CD4-positive, CD25-positive, alpha-beta regulatory T cell (primary cell): ENCODE measurements around the gene C7orf57. TPM values are rescaled to one million over a fixed set of nuclear protein-coding genes. Genes with fewer than 3 reads are reported as not detected.
A peak's percentile ranks its signal among the peaks of the same experiment; 100 is the strongest.

Experiments
- ATAC-seq, 2 donors: fragments of 150-1000 bp; cut with Tn5 transposase; one replicate each; pipeline ENCODE4 v1.10.0; 2021; ENCODE audit warnings: low read depth in 2 of 2, moderate number of reproducible peaks in 2 of 2, moderate library complexity in 1 of 2
- DNase-seq, 3 donors: peaks; one replicate each; pipeline versions ENCODE4 v3.0.0 to v3.0.0-alpha.2; 2012 to 2022; ENCODE audit warnings: mixed read lengths in 1 of 3
- H3K27ac ChIP-seq: one replicate; pipeline ENCODE4 v1.7.0; 2013; ENCODE audit warnings: mild to moderate bottlenecking, low read length; ENCODE audit not compliant: insufficient read depth, poor library complexity, severe bottlenecking
- H3K27me3 ChIP-seq: one replicate; pipeline ENCODE4 v1.7.0; 2013; ENCODE audit warnings: low read length; ENCODE audit not compliant: control insufficient read depth, insufficient read depth
- H3K36me3 ChIP-seq: one replicate; pipeline ENCODE4 v1.7.0; 2013; ENCODE audit warnings: mild to moderate bottlenecking, low read length, moderate library complexity; ENCODE audit not compliant: control insufficient read depth, insufficient read depth
- H3K4me1 ChIP-seq: 2 replicates; pipeline ENCODE4 v1.7.0; 2013; ENCODE audit warnings: mild to moderate bottlenecking, low read length; ENCODE audit not compliant: insufficient read depth, control insufficient read depth, poor library complexity, severe bottlenecking
- H3K4me3 ChIP-seq: one replicate; pipeline ENCODE4 v1.7.0; 2013; ENCODE audit warnings: low read depth, mild to moderate bottlenecking, low read length, moderate library complexity
- H3K9me3 ChIP-seq, 2 experiments: 1 replicate in 1 of 2; 2 replicates in 1 of 2; pipeline ENCODE4 v1.7.0; 2013; ENCODE audit warnings: low read length in 2 of 2, mild to moderate bottlenecking in 1 of 2, moderate library complexity in 1 of 2; ENCODE audit not compliant: control insufficient read depth in 2 of 2
- H3K27ac Mint-ChIP-seq, 3 donors: one replicate each; pipeline ENCODE4 v1.8.0; 2020 to 2022; ENCODE audit warnings: mild to moderate bottlenecking in 3 of 3, mixed read lengths in 3 of 3, moderate library complexity in 2 of 3
- H3K27me3 Mint-ChIP-seq: one replicate; pipeline ENCODE4 v1.8.0; 2022; ENCODE audit warnings: mild to moderate bottlenecking, mixed read lengths
- H3K36me3 Mint-ChIP-seq: one replicate; pipeline ENCODE4 v1.8.0; 2020; ENCODE audit warnings: mixed read lengths
- H3K4me1 Mint-ChIP-seq, 4 donors: one replicate each; pipeline ENCODE4 v1.8.0; 2020 to 2022; ENCODE audit warnings: mixed read lengths in 4 of 4, mild to moderate bottlenecking in 1 of 4
- H3K4me3 Mint-ChIP-seq, 4 donors: one replicate each; pipeline ENCODE4 v1.8.0; 2020 to 2022; ENCODE audit warnings: mild to moderate bottlenecking in 4 of 4, mixed read lengths in 4 of 4, moderate library complexity in 3 of 4
- H3K9me3 Mint-ChIP-seq, 7 donors: one replicate each; pipeline ENCODE4 v1.8.0; 2020 to 2022; ENCODE audit warnings: mixed read lengths in 7 of 7, mild to moderate bottlenecking in 3 of 7, moderate library complexity in 2 of 7
- polyA plus RNA-seq, 4 donors: library from polyadenylated mRNA; unstranded; fragments of 300-500 nt; fragmentation: Illumina TruSeq; gene quantifications; one replicate each; pipeline ENCODE4 v1.2.3, GENCODE V29; 2021
- total RNA-seq: library from RNA; stranded (reverse); gene quantifications from one replicate; pipeline ENCODE4 v1.2.3, GENCODE V29; 2022

Gene C7orf57
- total and polyA plus RNA-seq, 5 donors from 2014 or later: not detected

DNA sequence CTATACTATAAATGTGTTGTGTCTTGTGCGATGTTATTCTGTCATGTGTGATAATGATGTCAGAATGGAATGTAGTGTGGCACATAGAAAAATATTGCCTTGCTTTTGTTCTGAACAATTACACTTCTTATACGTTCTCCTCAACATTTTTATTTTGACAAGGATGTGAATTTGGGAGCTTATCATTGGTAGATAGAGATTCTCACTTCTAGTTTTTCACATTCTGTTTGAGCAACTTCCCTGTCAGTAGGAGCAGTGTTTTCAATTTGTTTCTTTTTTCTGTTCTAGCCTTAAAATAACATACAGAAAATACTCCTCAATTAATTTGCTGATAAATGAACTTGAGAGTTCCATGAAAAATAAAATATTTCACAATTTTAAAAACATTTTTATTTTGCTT is 24.0 kb upstream of the C7orf57 start:
- no peaks in the 10 kb centered on the region for H3K4me1 ChIP-seq
- no peak for DNase-seq
- no peaks in the 10 kb centered on the region for H3K36me3 ChIP-seq
- H3K27me3 Mint-ChIP-seq: peaks cover 2% of the 10 kb centered on the region
- H3K27ac Mint-ChIP-seq: no peak overlapping the region
- no peaks in the 10 kb centered on the region for H3K4me1 Mint-ChIP-seq
- H3K27me3 ChIP-seq: peaks cover 1% of the 10 kb centered on the region
- no peak for ATAC-seq
- no peak overlapping the region for H3K4me3 ChIP-seq
- H3K27ac ChIP-seq: no peak overlapping the region
- no peaks in the 10 kb centered on the region for H3K9me3 ChIP-seq
- H3K9me3 Mint-ChIP-seq: peaks cover 0 to 2% (median 0%) of the 10 kb centered on the region in 7 donors
- H3K36me3 Mint-ChIP-seq: no peaks in the 10 kb centered on the region
- H3K4me3 Mint-ChIP-seq: no peak overlapping the region

DNA sequence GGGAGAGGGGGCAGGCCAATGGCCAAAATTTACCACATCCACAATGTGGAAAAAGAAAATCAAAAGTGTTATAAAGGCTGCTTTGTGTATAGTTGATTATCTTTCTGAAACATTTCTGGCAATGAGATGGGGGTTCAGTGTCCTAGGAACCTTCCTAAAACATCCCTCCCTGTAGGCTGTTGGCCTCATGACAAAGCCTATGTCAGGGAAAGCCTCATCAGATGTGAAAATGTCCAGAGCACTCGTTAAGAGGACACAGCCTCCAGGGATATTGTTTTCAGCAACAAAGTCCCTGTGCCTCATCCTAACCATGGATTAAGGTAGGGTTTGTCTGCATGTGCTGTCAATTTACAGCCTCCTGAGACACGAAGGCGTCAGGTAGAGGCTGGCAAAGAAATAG is 23.4 kb upstream of the C7orf57 start:
- no peaks in the 10 kb centered on the region for H3K36me3 Mint-ChIP-seq
- Histone ChIP-seq H3K9me3 (no peaks in the 10 kb centered on the region), H3K27ac (no peak overlapping the region), H3K36me3 (no peaks in the 10 kb centered on the region), H3K4me3 (no peak overlapping the region), H3K4me1 (no peaks in the 10 kb centered on the region), H3K27me3 (peaks cover 4% of the 10 kb centered on the region)
- peaks cover 0 to 2% (median 0%) of the 10 kb centered on the region in 7 donors for H3K9me3 Mint-ChIP-seq
- H3K4me3 Mint-ChIP-seq: no peak overlapping the region
- ATAC-seq: no peak
- H3K27me3 Mint-ChIP-seq: peaks cover 7% of the 10 kb centered on the region
- DNase-seq: no peak
- H3K27ac Mint-ChIP-seq: no peak overlapping the region
- no peaks in the 10 kb centered on the region for H3K4me1 Mint-ChIP-seq

DNA sequence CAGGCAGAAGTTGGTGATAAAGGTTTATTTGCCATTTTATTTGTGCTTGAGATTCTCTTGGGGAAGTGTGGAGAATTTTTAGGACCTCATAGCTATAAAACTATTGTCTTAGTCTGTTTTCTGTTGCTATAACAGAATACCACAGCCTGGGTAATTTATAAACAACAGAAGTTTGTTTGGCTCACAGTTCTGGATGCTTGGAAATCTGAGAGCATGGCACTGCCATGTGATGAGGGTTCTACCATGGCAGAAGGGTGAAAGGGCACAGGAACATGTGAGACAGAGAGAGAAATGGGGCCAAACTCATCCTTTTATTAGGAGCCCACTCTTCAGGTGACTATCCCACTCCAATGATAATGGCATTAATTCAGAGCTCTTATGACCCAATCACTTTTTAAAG is 18.7 kb upstream of the C7orf57 start:
- Histone ChIP-seq H3K27ac (no peak overlapping the region), H3K9me3 (peaks cover 0 to 2% of the 10 kb centered on the region in 2 experiments), H3K4me3 (no peak overlapping the region), H3K36me3 (no peaks in the 10 kb centered on the region), H3K4me1 (no peaks in the 10 kb centered on the region), H3K27me3 (peaks cover 13% of the 10 kb centered on the region)
- H3K4me3 Mint-ChIP-seq: no peak overlapping the region
- no peak overlapping the region for H3K27ac Mint-ChIP-seq
- no peaks in the 10 kb centered on the region for H3K4me1 Mint-ChIP-seq
- H3K9me3 Mint-ChIP-seq: peaks cover 0 to 20% (median 9%) of the 10 kb centered on the region in 7 donors
- DNase-seq (no peak), ATAC-seq (no peak)
- peaks cover 34% of the 10 kb centered on the region for H3K27me3 Mint-ChIP-seq
- H3K36me3 Mint-ChIP-seq: no peaks in the 10 kb centered on the region

DNA sequence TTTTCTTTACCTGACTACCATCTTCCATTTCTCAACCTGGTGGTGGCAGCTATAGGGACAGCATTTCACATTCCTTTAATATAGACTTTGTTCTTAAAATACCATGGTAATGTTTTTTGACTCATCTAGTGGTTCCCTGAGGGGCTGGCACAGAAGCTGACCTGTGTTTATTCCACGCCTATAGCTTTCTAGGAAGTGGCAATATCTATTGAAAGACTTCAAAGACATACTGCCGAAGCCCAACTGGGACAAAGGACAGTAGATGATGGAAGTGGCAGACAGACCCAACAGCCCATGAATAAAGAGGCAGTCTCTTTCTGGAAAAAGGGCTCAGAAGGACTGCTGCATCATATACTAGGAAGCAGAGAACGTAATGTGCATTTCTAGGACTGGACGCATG is 17.7 kb upstream of the C7orf57 start:
- Mint-ChIP-seq H3K9me3 (peaks cover 0 to 24% (median 9%) of the 10 kb centered on the region in 7 donors), H3K36me3 (peaks cover 4% of the 10 kb centered on the region), H3K27me3 (peaks cover 34% of the 10 kb centered on the region), H3K27ac (no peak overlapping the region), H3K4me3 (no peak overlapping the region), H3K4me1 (no peaks in the 10 kb centered on the region)
- Histone ChIP-seq H3K27ac (no peak overlapping the region), H3K4me1 (no peaks in the 10 kb centered on the region), H3K4me3 (no peak overlapping the region), H3K36me3 (no peaks in the 10 kb centered on the region), H3K27me3 (peaks cover 13% of the 10 kb centered on the region), H3K9me3 (peaks cover 0 to 2% of the 10 kb centered on the region in 2 experiments)
- DNase-seq: no peak
- no peak for ATAC-seq

DNA sequence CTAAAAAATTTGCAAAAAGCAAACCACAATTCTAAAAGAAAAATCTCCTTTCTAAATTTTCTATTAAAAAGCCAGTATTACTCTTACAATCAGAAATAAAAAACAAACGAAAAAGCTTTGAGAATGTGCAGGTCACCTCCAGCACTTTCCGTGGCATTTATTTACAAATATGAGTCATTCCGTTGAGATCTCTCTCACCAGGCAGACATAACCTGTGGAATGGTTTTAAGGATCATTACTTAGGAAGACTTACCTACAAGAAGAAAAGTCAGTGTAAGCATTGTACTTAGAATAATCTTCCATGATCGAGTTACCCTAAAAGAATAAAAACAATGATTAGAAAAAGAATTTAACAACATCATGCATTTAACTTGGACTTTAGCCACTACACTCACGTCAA is 9.7 kb upstream of the C7orf57 start:
- H3K4me1 Mint-ChIP-seq: no peaks in the 10 kb centered on the region
- Histone ChIP-seq H3K9me3 (peaks cover 12 to 19% of the 10 kb centered on the region in 2 experiments), H3K27me3 (peaks cover 21% of the 10 kb centered on the region), H3K36me3 (no peaks in the 10 kb centered on the region), H3K27ac (no peak overlapping the region), H3K4me1 (no peaks in the 10 kb centered on the region), H3K4me3 (no peak overlapping the region)
- H3K9me3 Mint-ChIP-seq: peaks cover 0 to 26% (median 9%) of the 10 kb centered on the region in 7 donors
- H3K27ac Mint-ChIP-seq: no peak overlapping the region
- H3K4me3 Mint-ChIP-seq: no peak overlapping the region
- H3K27me3 Mint-ChIP-seq: peaks cover 45% of the 10 kb centered on the region
- H3K36me3 Mint-ChIP-seq: peaks cover 4% of the 10 kb centered on the region
- no peak for DNase-seq
- ATAC-seq: no peak

DNA sequence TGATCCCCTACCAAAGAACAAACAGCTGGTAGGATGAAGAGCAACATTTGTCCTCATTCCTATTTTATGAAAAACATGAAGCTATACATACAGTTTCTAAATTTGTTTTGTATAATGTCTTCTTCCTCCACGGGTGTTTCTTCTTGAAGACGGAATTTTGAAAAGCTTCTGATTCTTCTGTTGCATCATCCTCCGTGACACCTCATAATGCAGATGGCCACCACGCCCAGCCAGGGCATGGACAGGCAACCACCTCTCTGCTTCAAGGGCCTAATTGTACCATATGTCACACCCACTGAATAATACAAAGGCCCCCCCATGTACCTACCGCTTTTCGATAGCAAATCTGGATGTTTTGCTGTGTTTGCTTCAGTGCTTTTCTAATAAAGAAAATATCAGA is 6.4 kb upstream of the C7orf57 start, which contains the start of gene SUN3:
Gene SUN3, minus strand, starts transcription at position 170 of the 400 bp plus-strand sequence. Its CDS starts 169 bp downstream, at position 1.
- ATAC-seq (no peak), DNase-seq (no peak)
- Histone ChIP-seq H3K4me3 (no peak within 1 kb of the TSS), H3K27me3 (peaks cover 26% of the 10 kb centered on the region), H3K27ac (no peak within 1 kb of the TSS), H3K9me3 (peaks cover 7% of the 10 kb centered on the region in 2 experiments), H3K36me3 (no peaks in the 10 kb centered on the region), H3K4me1 (no peaks in the 10 kb centered on the region)
- H3K4me3 Mint-ChIP-seq: no peak within 1 kb of the TSS
- no peak within 1 kb of the TSS for H3K27ac Mint-ChIP-seq
- H3K9me3 Mint-ChIP-seq: peaks cover 0 to 6% (median 5%) of the 10 kb centered on the region in 7 donors
- no peaks in the 10 kb centered on the region for H3K4me1 Mint-ChIP-seq
- no peaks in the 10 kb centered on the region for H3K36me3 Mint-ChIP-seq
- peaks cover 60% of the 10 kb centered on the region for H3K27me3 Mint-ChIP-seq

DNA sequence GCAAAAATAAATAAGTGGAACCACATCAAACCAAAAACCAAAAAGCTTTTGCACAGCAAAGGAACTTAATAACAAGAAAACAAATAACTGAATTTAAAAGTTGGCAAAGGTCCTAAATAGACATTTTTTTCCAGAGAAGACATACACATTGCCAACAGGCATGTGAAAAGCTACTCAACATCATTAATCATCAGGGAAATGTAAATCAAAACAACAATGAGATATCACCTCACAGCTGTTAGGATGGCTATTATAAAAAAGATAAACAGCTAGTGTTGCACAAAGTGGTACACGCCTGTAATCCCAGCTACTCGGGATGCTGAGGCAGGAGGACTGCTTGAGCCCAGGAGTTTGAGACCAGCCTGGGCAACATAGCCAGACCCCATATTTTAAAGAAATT is 4.2 kb upstream of the C7orf57 start:
- H3K4me3 Mint-ChIP-seq: no peak overlapping the region
- peaks cover 25% of the 10 kb centered on the region for H3K27me3 ChIP-seq
- H3K4me1 ChIP-seq: peaks cover 12% of the 10 kb centered on the region
- H3K27ac Mint-ChIP-seq: no peak overlapping the region
- H3K36me3 Mint-ChIP-seq: no peaks in the 10 kb centered on the region
- H3K27me3 Mint-ChIP-seq: peaks cover 76% of the 10 kb centered on the region
- no peaks in the 10 kb centered on the region for H3K36me3 ChIP-seq
- H3K9me3 Mint-ChIP-seq: peaks cover 0 to 4% (median 0%) of the 10 kb centered on the region in 7 donors
- H3K9me3 ChIP-seq: no peaks in the 10 kb centered on the region
- peaks cover 0 to 10% (median 5%) of the 10 kb centered on the region in 4 donors for H3K4me1 Mint-ChIP-seq
- ATAC-seq (no peak), DNase-seq (no peak)
- no peak overlapping the region for H3K27ac ChIP-seq
- H3K4me3 ChIP-seq: no peak overlapping the region

DNA sequence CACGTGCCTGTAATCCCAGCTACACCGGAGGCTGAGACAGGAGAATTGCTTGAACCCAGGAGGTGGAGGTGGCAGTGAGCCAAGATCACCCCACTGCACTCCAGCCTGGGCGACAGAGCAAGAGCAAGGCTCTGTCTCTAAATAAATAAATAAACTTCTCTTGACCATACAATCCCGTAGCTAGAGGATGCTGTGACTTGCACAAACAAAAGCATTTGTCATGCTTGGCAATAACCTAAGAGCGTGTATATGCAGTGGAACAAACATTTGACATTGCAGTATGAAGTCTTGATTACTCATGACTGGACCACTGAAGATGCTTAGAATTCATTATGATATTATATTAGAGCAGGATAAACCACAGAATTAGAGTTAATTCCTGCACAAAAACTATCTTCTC is 1.4 kb upstream of the C7orf57 start:
- Histone ChIP-seq H3K27me3 (peaks cover 23% of the 10 kb centered on the region), H3K4me1 (peaks cover 13% of the 10 kb centered on the region), H3K9me3 (no peaks in the 10 kb centered on the region), H3K27ac (no peak overlapping the region), H3K36me3 (no peaks in the 10 kb centered on the region), H3K4me3 (no peak overlapping the region)
- no peaks in the 10 kb centered on the region for H3K36me3 Mint-ChIP-seq
- no peak for ATAC-seq
- DNase-seq: no peak
- no peak overlapping the region for H3K27ac Mint-ChIP-seq
- H3K4me1 Mint-ChIP-seq: peaks cover 0 to 17% (median 6%) of the 10 kb centered on the region in 4 donors
- H3K27me3 Mint-ChIP-seq: peaks cover 79% of the 10 kb centered on the region
- H3K4me3 Mint-ChIP-seq: peak overlapping the region in 1 of 4 donors; percentile 26
- H3K9me3 Mint-ChIP-seq: peaks cover 0 to 5% (median 0%) of the 10 kb centered on the region in 7 donors
